ENCODE measurements around the gene SPTBN5.

GRCh38 chr15:41850482-41851166, 43.2 kb downstream of the SPTBN5 start:
- TF ChIP-seq CTCF (IDR thresholded peaks at IDR 0.05) (no peak), ZFX (IDR thresholded peaks at IDR 0.05; ENCODE audit: borderline replicate concordance) (no peak)
